DND-41 (cell line): ENCODE measurements around the gene RARB.

Experiments
- ATAC-seq: fragments of 200-7000 bp; cut with Tn5 transposase; 3 replicates; pipeline ENCODE4 v1.9.1; 2021; ENCODE audit warnings: low read depth; ENCODE audit not compliant: insufficient read depth
- DNase-seq: peaks from one replicate; pipeline ENCODE4 v3.0.0-alpha.2; 2020
- H2AFZ ChIP-seq: 2 replicates; pipeline ENCODE4 v1.6.0; 2012; ENCODE audit warnings: low read depth, low read length
- H3K27ac ChIP-seq: 2 replicates; pipeline ENCODE4 v1.5.1; 2012; ENCODE audit warnings: low read length, inconsistent platforms
- H3K27me3 ChIP-seq: fragments of 200-600 bp; sonication (generic); 2 replicates; pipeline ENCODE4 v1.6.0; 2012; ENCODE audit warnings: low read length, mild to moderate bottlenecking, inconsistent platforms; ENCODE audit not compliant: insufficient read depth, poor library complexity
- H3K36me3 ChIP-seq: 2 replicates; pipeline ENCODE4 v1.5.1; 2012; ENCODE audit warnings: low read length, inconsistent platforms; ENCODE audit not compliant: insufficient read depth
- H3K4me1 ChIP-seq: 2 replicates; pipeline ENCODE4 v1.5.1; 2012; ENCODE audit warnings: mild to moderate bottlenecking, low read length; ENCODE audit not compliant: insufficient read depth
- H3K4me2 ChIP-seq: 2 replicates; pipeline ENCODE4 v1.6.0; 2012; ENCODE audit warnings: mild to moderate bottlenecking, moderate library complexity, low read length, inconsistent platforms; ENCODE audit not compliant: insufficient read depth
- H3K4me3 ChIP-seq, 2 experiments: fragments of 200-600 bp in 1 of 2; shearing (Covaris generic) in 1 of 2; 2 replicates each; pipeline ENCODE4 v1.5.1; 2012 to 2016; ENCODE audit warnings: inconsistent platforms in 2 of 2, low read length in 2 of 2, mild to moderate bottlenecking in 2 of 2, low read depth in 1 of 2, moderate library complexity in 1 of 2
- H3K79me2 ChIP-seq: 2 replicates; pipeline ENCODE4 v1.6.0; 2012; ENCODE audit warnings: low read length, inconsistent platforms; ENCODE audit not compliant: insufficient read depth
- H3K9ac ChIP-seq: 2 replicates; pipeline ENCODE4 v1.6.0; 2012; ENCODE audit warnings: low read depth, mild to moderate bottlenecking, inconsistent platforms, low read length, moderate library complexity
- H3K9me3 ChIP-seq: 2 replicates; pipeline ENCODE4 v1.5.1; 2012; ENCODE audit warnings: low read length, moderate library complexity, mild to moderate bottlenecking, inconsistent platforms; ENCODE audit not compliant: insufficient read depth, severe bottlenecking
- H4K20me1 ChIP-seq: 2 replicates; pipeline ENCODE4 v1.6.0; 2012; ENCODE audit warnings: low read length; ENCODE audit not compliant: insufficient read depth
- EZH2 ChIP-seq: IDR thresholded peaks from 3 replicates; pipeline ENCODE4 v1.6.1; 2012; ENCODE audit warnings: borderline replicate concordance, low read depth, mild to moderate bottlenecking, moderate library complexity, low read length, inconsistent platforms; ENCODE audit not compliant: severe bottlenecking
- TF ChIP-seq, protein P1 (sequence below): IDR thresholded peaks from 2 replicates; pipeline ENCODE4 v1.5.1; 2012; ENCODE audit warnings: borderline replicate concordance, low read length, moderate library complexity, mild to moderate bottlenecking; ENCODE audit not compliant: poor library complexity, severe bottlenecking; ENCODE audit errors: extremely low read depth

Gene RARB

DNA sequence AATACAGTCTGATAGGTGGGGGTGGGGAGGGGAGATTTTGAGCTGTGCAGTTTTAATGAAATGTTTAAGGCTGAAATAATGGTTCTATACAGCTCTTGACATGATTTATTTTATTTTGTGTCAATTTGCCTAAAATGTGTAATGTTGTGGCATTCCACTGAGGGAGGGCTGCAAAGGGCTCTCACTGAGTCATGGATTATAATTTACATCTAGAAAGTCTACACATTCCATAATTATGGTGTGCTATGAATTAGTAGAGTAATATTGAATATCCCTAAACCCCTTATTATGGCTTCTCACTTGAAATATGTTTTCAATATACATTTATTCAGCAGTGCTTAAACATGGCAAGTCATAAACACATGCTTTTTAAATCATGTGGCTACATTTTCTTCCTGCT lies 103.9 kb downstream of the RARB start:
- no peak overlapping the region for H3K4me2 ChIP-seq
- H3K4me1 ChIP-seq, result no peaks in the 10 kb centered on the region
- DNase-seq (no peak), ATAC-seq (no peak)
- no peaks in the 10 kb centered on the region for H4K20me1 ChIP-seq
- TF ChIP-seq EZH2, result no peak
- TF ChIP-seq, protein P1, sequence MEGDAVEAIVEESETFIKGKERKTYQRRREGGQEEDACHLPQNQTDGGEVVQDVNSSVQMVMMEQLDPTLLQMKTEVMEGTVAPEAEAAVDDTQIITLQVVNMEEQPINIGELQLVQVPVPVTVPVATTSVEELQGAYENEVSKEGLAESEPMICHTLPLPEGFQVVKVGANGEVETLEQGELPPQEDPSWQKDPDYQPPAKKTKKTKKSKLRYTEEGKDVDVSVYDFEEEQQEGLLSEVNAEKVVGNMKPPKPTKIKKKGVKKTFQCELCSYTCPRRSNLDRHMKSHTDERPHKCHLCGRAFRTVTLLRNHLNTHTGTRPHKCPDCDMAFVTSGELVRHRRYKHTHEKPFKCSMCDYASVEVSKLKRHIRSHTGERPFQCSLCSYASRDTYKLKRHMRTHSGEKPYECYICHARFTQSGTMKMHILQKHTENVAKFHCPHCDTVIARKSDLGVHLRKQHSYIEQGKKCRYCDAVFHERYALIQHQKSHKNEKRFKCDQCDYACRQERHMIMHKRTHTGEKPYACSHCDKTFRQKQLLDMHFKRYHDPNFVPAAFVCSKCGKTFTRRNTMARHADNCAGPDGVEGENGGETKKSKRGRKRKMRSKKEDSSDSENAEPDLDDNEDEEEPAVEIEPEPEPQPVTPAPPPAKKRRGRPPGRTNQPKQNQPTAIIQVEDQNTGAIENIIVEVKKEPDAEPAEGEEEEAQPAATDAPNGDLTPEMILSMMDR, result no peak
- H3K36me3 ChIP-seq, result no peaks in the 10 kb centered on the region
- H2AFZ ChIP-seq, result no peak overlapping the region
- H3K79me2 ChIP-seq, result no peaks in the 10 kb centered on the region
- no peaks in the 10 kb centered on the region for H3K9me3 ChIP-seq
- no peaks in the 10 kb centered on the region for H3K27me3 ChIP-seq
- H3K4me3 ChIP-seq, result no peak overlapping the region
- H3K27ac ChIP-seq, result no peak overlapping the region
- no peak overlapping the region for H3K9ac ChIP-seq

DNA sequence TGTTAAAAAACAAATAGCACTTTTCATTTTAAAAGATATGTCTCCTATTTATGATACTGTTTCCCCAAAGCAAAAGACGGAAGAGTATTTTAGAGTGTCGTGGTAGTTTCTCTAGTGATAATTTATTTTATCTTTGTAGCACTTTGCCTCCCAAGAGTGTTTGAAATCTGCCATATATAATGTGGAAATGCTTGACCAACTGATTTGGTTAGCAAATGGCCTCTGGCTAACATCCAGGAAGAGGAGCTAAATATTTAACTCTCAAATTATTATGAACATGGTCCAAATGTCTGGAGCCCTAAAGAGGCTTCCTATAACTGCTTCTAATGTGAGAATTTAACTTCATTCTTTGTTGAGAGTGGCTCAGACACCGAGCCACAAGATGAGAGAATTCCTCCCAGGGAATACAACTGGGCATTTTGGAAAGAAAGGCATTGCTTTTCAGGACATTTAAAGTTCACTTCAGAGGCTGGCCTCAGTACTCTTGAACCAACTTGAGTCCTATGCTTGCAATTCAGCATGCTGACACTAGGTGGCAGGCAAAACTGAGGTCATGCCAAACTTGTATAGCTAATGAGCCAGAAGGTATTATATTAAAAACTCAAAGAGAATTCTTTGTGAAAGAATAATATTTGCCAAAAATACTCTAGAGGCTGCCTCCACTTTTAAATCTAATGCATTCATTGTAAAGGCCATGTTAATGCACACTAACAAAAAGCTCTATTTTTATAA lies 104.5 kb downstream of the RARB start:
- TF ChIP-seq, protein P1, result peak; percentile 73
- TF ChIP-seq EZH2, result no peak
- Histone ChIP-seq H3K36me3 (no peaks in the 10 kb centered on the region), H4K20me1 (no peaks in the 10 kb centered on the region), H3K27ac (no peak overlapping the region), H3K4me3 (no peak overlapping the region), H3K27me3 (no peaks in the 10 kb centered on the region), H3K9me3 (no peaks in the 10 kb centered on the region), H2AFZ (no peak overlapping the region), H3K9ac (no peak overlapping the region), H3K4me1 (no peaks in the 10 kb centered on the region), H3K4me2 (no peak overlapping the region), H3K79me2 (no peaks in the 10 kb centered on the region)
- ATAC-seq, result no peak
- DNase-seq, result peak; percentile 38

- Histone ChIP-seq H3K27me3 (no peaks in the 10 kb centered on the region), H3K4me3 (no peak overlapping the region), H3K36me3 (no peaks in the 10 kb centered on the region), H3K79me2 (no peaks in the 10 kb centered on the region), H3K4me1 (no peaks in the 10 kb centered on the region), H3K4me2 (no peak overlapping the region), H3K9me3 (no peaks in the 10 kb centered on the region), H3K27ac (no peak overlapping the region), H4K20me1 (no peaks in the 10 kb centered on the region), H3K9ac (no peak overlapping the region), H2AFZ (no peak overlapping the region)
- ATAC-seq (no peak), DNase-seq (no peak)
- TF ChIP-seq, protein P1, result no peak
- no peak for TF ChIP-seq EZH2
Observed at GRCh38 chr3:25533399-25533798, 105.3 kb downstream of the RARB start.
